GM18861 (cell line): Measurements from ENCODE around the gene IFITM1.
"Not testable (repeated sequence)": the region's sequence is repeated elsewhere in the genome, so short reads cannot be mapped to it uniquely, and the experiment has no call there.

ENCODE experiments used
- ATAC-seq: cut with Tn5 transposase; IDR thresholded peaks from one replicate; pipeline ENCODE4 v1.9.1; 2021; ENCODE audit not compliant: unreplicated experiment

Gene IFITM1

GRCh38 chr11:362642-363442 is 49.0 kb downstream of the IFITM1 start:
- ATAC-seq, result no peak

- ATAC-seq, result not testable (repeated sequence)
These were observed 49.6 kb downstream of the IFITM1 start for GRCh38 chr11:363443-363805.

GRCh38 chr11:363948-364761 is 50.3 kb downstream of the IFITM1 start:
- no peak for ATAC-seq
